DLD1 (cell line): ENCODE results near the gene FNIP2.
"Not testable (repeated sequence)": the region's sequence is repeated elsewhere in the genome, so short reads cannot be mapped to it uniquely, and the experiment has no call there.

Experiments used
- in situ Hi-C: cut with HindIII; loops from 2 replicates; pipeline ENCODE4 v1.10.0; 2017; ENCODE audit warnings: low sequenced_read_pairs

The FNIP2 gene

DNA sequence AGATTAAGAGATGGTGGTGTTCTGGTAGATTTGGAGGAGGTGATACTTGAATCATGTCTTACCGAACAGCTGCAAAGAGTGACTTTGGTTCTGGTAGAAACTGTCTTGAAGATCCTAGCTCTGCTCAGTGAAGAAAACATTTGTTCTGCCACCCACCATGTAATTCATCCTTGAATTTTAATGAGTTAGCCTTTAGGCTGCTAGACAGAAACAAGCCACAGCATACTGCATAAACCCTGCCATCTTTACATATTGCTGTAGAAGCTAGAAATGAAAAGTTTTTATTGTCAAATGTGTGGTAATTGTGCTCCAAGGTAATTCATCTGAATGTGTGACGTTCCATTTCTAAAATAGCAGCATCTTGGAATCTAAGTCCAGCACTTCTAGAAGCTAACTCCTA lies 173.1 kb downstream of the FNIP2 start:
- in situ Hi-C loops = no loop called here

DNA sequence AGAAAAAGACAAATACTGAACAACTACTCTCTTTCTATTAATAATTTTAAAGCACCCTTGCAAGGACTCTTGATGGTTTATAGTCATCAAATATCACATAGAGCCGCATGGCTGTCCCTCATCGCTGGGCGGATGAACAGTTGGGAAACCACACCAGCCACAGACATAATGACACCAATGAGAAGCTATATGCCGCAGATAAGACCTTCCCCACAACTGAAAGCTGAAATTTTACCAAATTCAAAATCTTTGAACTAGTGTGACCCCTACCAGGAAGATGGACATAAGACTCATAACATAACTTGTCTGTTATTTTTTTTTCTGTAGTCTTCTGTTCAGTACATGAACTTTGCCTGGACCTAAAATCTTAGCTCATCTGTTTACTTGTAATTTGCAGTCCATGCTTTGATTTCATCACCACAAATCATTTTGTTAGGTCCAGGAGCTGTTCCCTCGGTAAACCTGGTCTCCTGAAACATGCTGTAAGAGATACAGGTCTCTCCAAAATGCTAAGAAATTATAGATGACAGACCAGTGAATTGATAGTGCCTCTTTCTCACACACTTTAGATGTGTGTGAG lies 176.8 kb downstream of the FNIP2 start:
- in situ Hi-C loops = no loop called here

DNA sequence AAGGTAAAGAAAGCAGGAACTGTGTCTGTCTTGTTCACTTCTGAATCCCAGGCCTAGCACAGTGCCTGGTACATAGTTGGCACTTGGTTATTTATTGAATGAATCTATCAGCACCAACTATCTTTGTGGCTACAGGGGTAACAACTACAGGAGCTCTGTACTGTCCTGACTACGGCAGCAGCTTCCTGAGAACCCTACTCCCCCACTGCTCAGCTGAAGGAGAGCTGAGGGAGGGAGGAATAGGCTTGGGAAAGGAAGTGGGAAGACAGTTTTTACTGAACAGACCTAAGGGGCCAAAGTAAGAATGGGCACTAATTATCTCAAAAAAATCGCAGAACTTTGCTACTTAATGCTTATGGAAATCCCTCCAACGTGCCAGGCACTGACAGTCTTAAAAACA lies 178.0 kb downstream of the FNIP2 start:
- in situ Hi-C loops = no loop called here

- in situ Hi-C loops = no loop called here
These were observed 179.2 kb downstream of the FNIP2 start for GRCh38 chr4:158948071-158948470.

DNA sequence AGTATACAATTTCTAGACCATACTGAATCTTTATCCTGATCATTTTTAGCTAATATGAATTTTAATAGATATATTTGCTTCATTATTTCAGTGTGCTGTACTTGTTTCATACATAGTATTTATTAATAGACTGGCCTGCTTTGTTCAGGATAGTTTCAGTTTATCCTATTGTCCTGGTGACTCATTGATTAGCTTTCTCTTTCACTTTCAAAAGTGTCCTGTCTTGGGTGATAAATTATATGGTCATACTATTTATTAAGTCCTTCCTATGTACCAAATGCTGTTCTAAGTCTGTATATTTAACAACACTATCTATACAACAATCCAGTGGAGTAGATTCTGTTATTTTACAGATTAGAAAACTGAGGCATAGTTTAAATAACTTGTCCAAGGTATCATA lies 180.3 kb downstream of the FNIP2 start:
- in situ Hi-C loops = no loop called here

DNA sequence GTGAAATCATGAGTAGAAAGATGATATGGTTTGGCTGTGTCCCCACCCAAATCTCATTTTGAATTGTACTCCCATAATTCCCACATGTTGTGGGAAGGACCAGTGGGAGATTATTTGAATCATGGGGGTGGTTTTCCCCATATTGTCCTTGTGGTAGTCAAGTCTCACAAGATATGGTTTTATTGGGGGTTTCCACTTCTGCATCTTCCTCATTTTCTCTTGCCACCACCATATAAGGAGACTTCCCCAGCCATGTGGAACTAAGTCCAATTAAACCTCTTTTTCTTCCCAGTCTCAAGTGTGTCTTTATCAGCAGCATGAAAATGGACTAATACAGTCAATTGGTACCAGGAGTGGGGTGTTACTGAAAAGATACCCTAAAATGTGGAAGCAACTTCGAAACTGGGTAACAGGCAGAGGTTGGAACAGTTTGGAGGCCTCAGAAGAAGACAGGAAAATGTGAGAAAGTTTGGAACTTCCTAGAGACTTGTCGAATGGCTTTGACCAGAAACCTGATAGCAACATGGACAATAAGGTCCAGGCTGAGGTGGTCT lies 183.5 kb downstream of the FNIP2 start:
- in situ Hi-C loops = not testable (repeated sequence)

DNA sequence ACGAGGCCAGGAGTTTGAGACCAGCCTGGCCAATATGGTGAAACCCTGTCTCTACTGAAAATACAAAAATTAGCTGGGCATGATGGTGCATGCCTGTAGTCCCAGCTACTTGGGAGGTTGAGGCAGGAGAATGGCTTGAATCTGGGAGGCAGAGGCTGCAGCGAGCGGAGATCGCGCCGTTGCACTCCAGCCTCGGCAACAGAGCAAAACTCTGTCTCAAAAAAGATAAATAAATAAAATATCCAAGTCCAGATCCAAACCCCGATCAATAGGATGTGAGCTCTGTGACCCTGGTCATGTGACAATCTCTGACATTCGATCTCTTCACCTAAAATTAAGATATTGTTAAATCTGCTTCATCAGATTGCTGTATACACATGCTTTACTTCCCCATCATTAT lies 187.5 kb downstream of the FNIP2 start:
- in situ Hi-C loops = not testable (repeated sequence)

GRCh38 chr4:158956918-158957317 lies 188.1 kb downstream of the FNIP2 start:
- in situ Hi-C loops = not testable (repeated sequence)
